ENCODE data around the gene APOLD1.
A peak's percentile ranks its signal among the peaks of the same experiment; 100 is the strongest.

The APOLD1 gene

GRCh38 chr12:12794686-12795085 lies 9.2 kb downstream of the APOLD1 start:
- DNase-seq = no peak
- Histone ChIP-seq H3K27ac (ENCODE audit: low read length) (no peak overlapping the region), H3K36me3 (replicated peaks; ENCODE audit: insufficient read depth, low read length) (no peaks in the 10 kb centered on the region), H3F3A (ENCODE audit: insufficient read depth, low read length) (peaks cover 13% of the 10 kb centered on the region), H3K27me3 (replicated peaks; ENCODE audit: insufficient read depth, low read length) (no peaks in the 10 kb centered on the region), H3K79me2 (ENCODE audit: low read length) (no peaks in the 10 kb centered on the region), H4K20me1 (ENCODE audit: insufficient read depth, low read length) (no peaks in the 10 kb centered on the region), H3K9me3 (replicated peaks; ENCODE audit: insufficient read depth, low read length) (no peaks in the 10 kb centered on the region), H3K9ac (ENCODE audit: low read length) (no peak overlapping the region), H3K9me2 (replicated peaks; ENCODE audit: insufficient read depth, low read length) (no peaks in the 10 kb centered on the region), H3K4me2 (ENCODE audit: low read depth, low read length) (no peak overlapping the region), H2AFZ (ENCODE audit: low read length) (no peak overlapping the region), H3K4me3 (ENCODE audit: low read length) (no peak overlapping the region), H3K4me1 (ENCODE audit: low read length) (peaks cover 22% of the 10 kb centered on the region)
- no peak for TF ChIP-seq CTCF (IDR thresholded peaks at IDR 0.05; ENCODE audit: low read length)
- no peak for TF ChIP-seq EZH2phosphoT487 (IDR thresholded peaks at IDR 0.05; ENCODE audit: low read length)
- TF ChIP-seq EZH2 (optimal IDR thresholded peaks at IDR 0.05; ENCODE audit: low read depth, low read length) = no peak

DNA sequence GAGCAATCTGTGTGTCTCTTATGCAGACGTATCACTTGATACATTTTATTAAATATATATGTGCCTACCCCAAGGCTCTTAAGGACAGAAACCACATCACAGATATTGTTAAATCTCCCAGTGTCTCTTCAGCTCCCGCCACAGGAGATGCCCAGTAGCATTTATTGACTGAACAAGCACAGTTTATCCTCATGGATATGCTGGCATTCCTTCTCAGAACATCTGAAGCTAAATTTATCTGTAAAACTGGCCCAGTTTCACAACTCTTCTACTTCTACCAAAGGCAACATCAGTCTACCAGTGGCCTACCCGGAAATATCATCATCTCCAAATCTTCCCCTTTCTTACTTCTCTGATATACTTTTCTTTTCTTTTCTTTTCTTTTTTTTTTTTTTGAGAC lies 10.7 kb downstream of the APOLD1 start:
- no peaks in the 10 kb centered on the region for H3K36me3 ChIP-seq (replicated peaks; ENCODE audit: insufficient read depth, low read length)
- no peaks in the 10 kb centered on the region for H4K20me1 ChIP-seq (ENCODE audit: insufficient read depth, low read length)
- DNase-seq = no peak
- H2AFZ ChIP-seq (ENCODE audit: low read length) = no peak overlapping the region
- TF ChIP-seq CTCF (IDR thresholded peaks at IDR 0.05; ENCODE audit: low read length) (no peak), EZH2 (optimal IDR thresholded peaks at IDR 0.05; ENCODE audit: low read depth, low read length) (no peak)
- no peak overlapping the region for H3K4me3 ChIP-seq (ENCODE audit: low read length)
- H3K4me2 ChIP-seq (ENCODE audit: low read depth, low read length) = no peak overlapping the region
- no peaks in the 10 kb centered on the region for H3K79me2 ChIP-seq (ENCODE audit: low read length)
- H3K27me3 ChIP-seq (replicated peaks; ENCODE audit: insufficient read depth, low read length) = no peaks in the 10 kb centered on the region
- H3F3A ChIP-seq (ENCODE audit: insufficient read depth, low read length) = peaks cover 13% of the 10 kb centered on the region
- H3K9ac ChIP-seq (ENCODE audit: low read length) = no peak overlapping the region
- H3K4me1 ChIP-seq (ENCODE audit: low read length) = peaks cover 22% of the 10 kb centered on the region
- H3K9me3 ChIP-seq (replicated peaks; ENCODE audit: insufficient read depth, low read length) = no peaks in the 10 kb centered on the region
- no peaks in the 10 kb centered on the region for H3K9me2 ChIP-seq (replicated peaks; ENCODE audit: insufficient read depth, low read length)
- H3K27ac ChIP-seq (ENCODE audit: low read length) = no peak overlapping the region

GRCh38 chr12:12796928-12797793 lies 11.7 kb downstream of the APOLD1 start:
- H3K4me1 ChIP-seq (ENCODE audit: low read length) = peaks cover 23% of the 10 kb centered on the region
- H3K27ac ChIP-seq (ENCODE audit: low read length) = peak overlapping the region; percentile 86
- H2AFZ ChIP-seq (ENCODE audit: low read length) = peak overlapping the region; percentile 29
- H3K9ac ChIP-seq (ENCODE audit: low read length) = peak overlapping the region; percentile 50
- TF ChIP-seq EZH2phosphoT487 (IDR thresholded peaks at IDR 0.05; ENCODE audit: low read length) (no peak), EZH2 (optimal IDR thresholded peaks at IDR 0.05; ENCODE audit: low read depth, low read length) (no peak), CTCF (IDR thresholded peaks at IDR 0.05; ENCODE audit: low read length) (no peak)
- H3K4me3 ChIP-seq (ENCODE audit: low read length) = peak overlapping the region; percentile 11; the same call in 1 of the 2 replicates
- peaks cover 14% of the 10 kb centered on the region for H3F3A ChIP-seq (ENCODE audit: insufficient read depth, low read length)
- peak; percentile 81 for DNase-seq
- no peaks in the 10 kb centered on the region for H3K36me3 ChIP-seq (replicated peaks; ENCODE audit: insufficient read depth, low read length)
- H3K27me3 ChIP-seq (replicated peaks; ENCODE audit: insufficient read depth, low read length) = no peaks in the 10 kb centered on the region
- no peaks in the 10 kb centered on the region for H3K79me2 ChIP-seq (ENCODE audit: low read length)
- H3K9me2 ChIP-seq (replicated peaks; ENCODE audit: insufficient read depth, low read length) = no peaks in the 10 kb centered on the region
- no peaks in the 10 kb centered on the region for H3K9me3 ChIP-seq (replicated peaks; ENCODE audit: insufficient read depth, low read length)
- peak overlapping the region; percentile 66 for H3K4me2 ChIP-seq (ENCODE audit: low read depth, low read length)
- no peaks in the 10 kb centered on the region for H4K20me1 ChIP-seq (ENCODE audit: insufficient read depth, low read length)

All from MM.1S (cell line).